HEK293 (cell line): Measurements from ENCODE around the gene VWF.

Experiments
- CTCF ChIA-PET: fragments of 350-600 bp; formaldehyde crosslinking; extraction: SDS; loops from one replicate; lab custom pipeline; 2021; ENCODE audit warnings: antibody characterized with exemption; lab: Yijun Ruan, JAX
- POLR2A ChIA-PET: fragments of 300-600 bp; formaldehyde crosslinking; extraction: SDS; loops from one replicate; lab custom pipeline; 2020; ENCODE audit warnings: antibody characterized with exemption, inconsistent platforms; lab: Yijun Ruan, JAX
- H3K27ac ChIP-seq: fragments of 200-500 bp; sonication (Bioruptor generic); 2 replicates; pipeline ENCODE4 v1.5.1; 2014; ENCODE audit warnings: low read depth, low read length, control low read depth, inconsistent platforms; ENCODE audit errors: extremely low read depth
- H3K36me3 ChIP-seq, 2 experiments: fragments of 200-500 bp in 1 of 2; sonication (Bioruptor generic) in 1 of 2; 1 replicate in 1 of 2; 2 replicates in 1 of 2; pipeline ENCODE4 v1.5.1; 2014 to 2017; ENCODE audit warnings: inconsistent platforms in 2 of 2, low read length in 2 of 2; ENCODE audit not compliant: control insufficient read depth in 2 of 2, insufficient read depth in 1 of 2
- H3K4me1 ChIP-seq: fragments of 200-500 bp; sonication (Bioruptor generic); 2 replicates; pipeline ENCODE4 v1.5.1; 2014; ENCODE audit warnings: mild to moderate bottlenecking, low read length, inconsistent platforms; ENCODE audit not compliant: control insufficient read depth, insufficient read depth
- H3K4me3 ChIP-seq: 2 replicates; pipeline ENCODE4 v1.5.1; 2011; ENCODE audit warnings: low read depth, mild to moderate bottlenecking, control low read depth, low read length, moderate library complexity
- H3K9me3 ChIP-seq: fragments of 200-500 bp; sonication (Bioruptor generic); 2 replicates; pipeline ENCODE4 v1.5.1; 2014; ENCODE audit warnings: low read depth, low read length, inconsistent platforms; ENCODE audit not compliant: control insufficient read depth, insufficient read depth
- BCL11B ChIP-seq: fragments of 450-650 bp; formaldehyde crosslinking; IDR thresholded peaks from 2 replicates; pipeline ENCODE4 v1.5.1; 2016; ENCODE audit warnings: low read depth, missing biosample characterization, missing genetic modification characterization
- KLF9 ChIP-seq: fragments of 450-650 bp; formaldehyde crosslinking; IDR thresholded peaks from 2 replicates; pipeline ENCODE4 v1.5.1; 2016; ENCODE audit warnings: missing biosample characterization, missing genetic modification characterization, low read depth
- SCRT2 ChIP-seq: fragments of 450-650 bp; formaldehyde crosslinking; IDR thresholded peaks from 2 replicates; pipeline ENCODE4 v1.5.1; 2016; ENCODE audit warnings: missing biosample characterization, missing genetic modification characterization
- SP3 ChIP-seq: fragments of 450-650 bp; formaldehyde crosslinking; IDR thresholded peaks from 2 replicates; pipeline ENCODE4 v1.5.1; 2016; ENCODE audit warnings: missing biosample characterization, missing genetic modification characterization
- ZBTB17 ChIP-seq: fragments of 450-650 bp; formaldehyde crosslinking; IDR thresholded peaks from 2 replicates; pipeline ENCODE4 v1.5.1; 2016; ENCODE audit warnings: missing biosample characterization, missing genetic modification characterization
- ZFHX2 ChIP-seq: fragments of 450-650 bp; formaldehyde crosslinking; conservative IDR thresholded peaks from 2 replicates; pipeline ENCODE4 v1.5.1; 2016; ENCODE audit warnings: missing biosample characterization, missing genetic modification characterization
- ZNF10 ChIP-seq: fragments of 450-650 bp; formaldehyde crosslinking; IDR thresholded peaks from 2 replicates; pipeline ENCODE4 v1.5.1; 2017; ENCODE audit warnings: missing biosample characterization, missing genetic modification characterization
- ZNF155 ChIP-seq: fragments of 450-650 bp; formaldehyde crosslinking; IDR thresholded peaks from 2 replicates; pipeline ENCODE4 v1.5.1; 2016; ENCODE audit warnings: missing biosample characterization, missing genetic modification characterization
- ZNF292 ChIP-seq: fragments of 450-650 bp; formaldehyde crosslinking; IDR thresholded peaks from 2 replicates; pipeline ENCODE4 v1.5.1; 2016; ENCODE audit warnings: low read depth, missing biosample characterization, missing genetic modification characterization, borderline replicate concordance
- ZNF350 ChIP-seq: fragments of 450-650 bp; formaldehyde crosslinking; IDR thresholded peaks from 2 replicates; pipeline ENCODE4 v1.5.0; 2017; ENCODE audit warnings: missing biosample characterization, mild to moderate bottlenecking, missing genetic modification characterization
- ZNF37A ChIP-seq: fragments of 450-650 bp; IDR thresholded peaks from 2 replicates; pipeline ENCODE4 v1.5.1; 2018; ENCODE audit warnings: missing biosample characterization, missing genetic modification characterization
- ZNF391 ChIP-seq: fragments of 450-650 bp; formaldehyde crosslinking; IDR thresholded peaks from 2 replicates; pipeline ENCODE4 v1.5.1; 2016; ENCODE audit warnings: low read depth, missing biosample characterization, missing genetic modification characterization, borderline replicate concordance
- ZNF548 ChIP-seq: fragments of 450-650 bp; formaldehyde crosslinking; IDR thresholded peaks from 2 replicates; pipeline ENCODE4 v1.5.1; 2016; ENCODE audit warnings: missing biosample characterization, missing genetic modification characterization
- ZNF560 ChIP-seq: fragments of 450-650 bp; formaldehyde crosslinking; IDR thresholded peaks from 2 replicates; pipeline ENCODE4 v1.5.1; 2017; ENCODE audit warnings: missing biosample characterization, missing genetic modification characterization, borderline replicate concordance
- ZNF585B ChIP-seq: fragments of 450-650 bp; formaldehyde crosslinking; IDR thresholded peaks from 2 replicates; pipeline ENCODE4 v1.5.1; 2016; ENCODE audit warnings: missing biosample characterization, missing genetic modification characterization
- ZNF621 ChIP-seq: fragments of 450-650 bp; formaldehyde crosslinking; IDR thresholded peaks from 2 replicates; pipeline ENCODE4 v1.5.1; 2017; ENCODE audit warnings: missing biosample characterization, missing genetic modification characterization
- ZNF623 ChIP-seq: fragments of 450-650 bp; formaldehyde crosslinking; IDR thresholded peaks from 2 replicates; pipeline ENCODE4 v1.5.1; 2016; ENCODE audit warnings: missing biosample characterization, missing genetic modification characterization
- ZNF76 ChIP-seq: fragments of 450-650 bp; formaldehyde crosslinking; IDR thresholded peaks from 2 replicates; pipeline ENCODE4; 2016; ENCODE audit warnings: low read depth, missing biosample characterization, missing genetic modification characterization, borderline replicate concordance
- ZNF792 ChIP-seq: fragments of 450-650 bp; formaldehyde crosslinking; IDR thresholded peaks from 2 replicates; pipeline ENCODE4 v1.5.1; 2016; ENCODE audit warnings: missing biosample characterization, missing genetic modification characterization
- ZXDB ChIP-seq: fragments of 450-650 bp; formaldehyde crosslinking; IDR thresholded peaks from 2 replicates; pipeline ENCODE4 v1.5.1; 2016; ENCODE audit warnings: missing biosample characterization, missing genetic modification characterization
- TF ChIP-seq, protein P1 (sequence below): IDR thresholded peaks from 2 replicates; pipeline ENCODE4 v1.6.1; 2011; ENCODE audit warnings: mild to moderate bottlenecking, low read depth, low read length, borderline replicate concordance
- TF ChIP-seq, protein P2 (sequence below): fragments of 450-650 bp; formaldehyde crosslinking; IDR thresholded peaks from 2 replicates; pipeline ENCODE4 v1.5.1; 2017; ENCODE audit warnings: missing biosample characterization, missing genetic modification characterization
- TF ChIP-seq, protein P3 (sequence below): fragments of 450-650 bp; formaldehyde crosslinking; IDR thresholded peaks from 2 replicates; pipeline ENCODE4 v1.5.1; 2016; ENCODE audit warnings: missing biosample characterization, missing genetic modification characterization
- TF ChIP-seq, protein P4 (sequence below): fragments of 450-650 bp; formaldehyde crosslinking; IDR thresholded peaks from 2 replicates; pipeline ENCODE4 v1.5.1; 2016; ENCODE audit warnings: missing biosample characterization, missing genetic modification characterization
- TF ChIP-seq, protein P5 (sequence below): fragments of 450-650 bp; formaldehyde crosslinking; IDR thresholded peaks from 2 replicates; pipeline ENCODE4 v1.5.1; 2016; ENCODE audit warnings: missing biosample characterization, missing genetic modification characterization

Gene VWF

DNA sequence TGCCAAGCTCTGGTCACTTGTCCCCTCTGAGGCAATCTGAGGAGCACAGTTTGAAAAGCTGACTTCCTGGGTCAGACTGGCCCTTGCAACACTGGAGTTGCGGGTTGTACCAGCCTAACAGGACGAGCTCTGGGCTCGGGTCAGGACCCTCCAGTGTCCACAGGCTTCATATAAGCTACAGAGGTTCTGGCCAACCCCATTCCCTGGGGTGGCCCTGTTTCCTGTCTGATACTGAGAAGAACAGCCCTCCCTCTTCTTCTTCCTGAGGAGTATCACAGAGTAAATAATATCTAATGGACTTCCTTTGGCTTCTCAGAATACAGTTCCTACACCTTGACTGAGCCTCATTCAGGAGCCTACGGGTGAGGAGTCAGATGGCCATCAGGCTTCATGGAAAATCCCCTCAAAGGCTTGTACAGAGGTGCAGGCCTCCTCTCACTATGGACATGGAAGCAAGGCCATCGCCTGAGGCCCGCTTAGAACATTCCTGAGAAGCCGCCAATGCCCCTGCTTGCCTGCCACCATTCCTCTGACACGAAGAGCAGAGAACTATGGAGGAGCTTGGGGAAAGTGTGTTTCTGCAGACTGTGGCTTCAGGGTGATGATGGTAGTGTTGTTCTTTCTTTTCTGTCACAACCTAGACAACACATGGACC lies 150.9 kb downstream of the VWF start (continued):
- TF ChIP-seq, protein P1, sequence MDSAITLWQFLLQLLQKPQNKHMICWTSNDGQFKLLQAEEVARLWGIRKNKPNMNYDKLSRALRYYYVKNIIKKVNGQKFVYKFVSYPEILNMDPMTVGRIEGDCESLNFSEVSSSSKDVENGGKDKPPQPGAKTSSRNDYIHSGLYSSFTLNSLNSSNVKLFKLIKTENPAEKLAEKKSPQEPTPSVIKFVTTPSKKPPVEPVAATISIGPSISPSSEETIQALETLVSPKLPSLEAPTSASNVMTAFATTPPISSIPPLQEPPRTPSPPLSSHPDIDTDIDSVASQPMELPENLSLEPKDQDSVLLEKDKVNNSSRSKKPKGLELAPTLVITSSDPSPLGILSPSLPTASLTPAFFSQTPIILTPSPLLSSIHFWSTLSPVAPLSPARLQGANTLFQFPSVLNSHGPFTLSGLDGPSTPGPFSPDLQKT = no peak

DNA sequence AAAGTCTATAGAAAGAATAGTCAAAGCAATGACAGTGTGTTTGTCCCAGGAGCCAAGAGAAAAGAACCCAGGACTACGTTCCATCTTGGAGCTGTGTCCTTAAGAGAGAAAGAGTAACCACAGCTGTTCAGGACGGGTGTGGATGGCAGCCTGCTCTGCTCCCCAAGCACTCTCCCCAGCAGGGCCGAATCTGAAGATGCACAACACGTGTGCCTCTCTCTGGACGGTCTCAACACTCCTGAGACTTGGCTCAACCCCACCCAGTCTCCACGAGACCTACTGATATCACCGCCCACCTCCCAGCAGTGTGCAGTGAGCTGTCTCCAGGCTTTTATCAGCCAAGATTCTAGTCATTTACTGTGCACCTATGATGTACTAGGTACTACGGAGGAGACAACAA lies 152.1 kb downstream of the VWF start:
- no peak overlapping the region for H3K27ac ChIP-seq
- POLR2A ChIA-PET = no interaction called here
- TF ChIP-seq, protein P2, sequence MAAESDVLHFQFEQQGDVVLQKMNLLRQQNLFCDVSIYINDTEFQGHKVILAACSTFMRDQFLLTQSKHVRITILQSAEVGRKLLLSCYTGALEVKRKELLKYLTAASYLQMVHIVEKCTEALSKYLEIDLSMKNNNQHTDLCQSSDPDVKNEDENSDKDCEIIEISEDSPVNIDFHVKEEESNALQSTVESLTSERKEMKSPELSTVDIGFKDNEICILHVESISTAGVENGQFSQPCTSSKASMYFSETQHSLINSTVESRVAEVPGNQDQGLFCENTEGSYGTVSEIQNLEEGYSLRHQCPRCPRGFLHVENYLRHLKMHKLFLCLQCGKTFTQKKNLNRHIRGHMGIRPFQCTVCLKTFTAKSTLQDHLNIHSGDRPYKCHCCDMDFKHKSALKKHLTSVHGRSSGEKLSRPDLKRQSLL (tag by site-specific recombination) = no peak
- no peak for TF ChIP-seq BCL11B (tag by site-specific recombination)
- no peak for TF ChIP-seq ZNF37A
- TF ChIP-seq, protein P3, sequence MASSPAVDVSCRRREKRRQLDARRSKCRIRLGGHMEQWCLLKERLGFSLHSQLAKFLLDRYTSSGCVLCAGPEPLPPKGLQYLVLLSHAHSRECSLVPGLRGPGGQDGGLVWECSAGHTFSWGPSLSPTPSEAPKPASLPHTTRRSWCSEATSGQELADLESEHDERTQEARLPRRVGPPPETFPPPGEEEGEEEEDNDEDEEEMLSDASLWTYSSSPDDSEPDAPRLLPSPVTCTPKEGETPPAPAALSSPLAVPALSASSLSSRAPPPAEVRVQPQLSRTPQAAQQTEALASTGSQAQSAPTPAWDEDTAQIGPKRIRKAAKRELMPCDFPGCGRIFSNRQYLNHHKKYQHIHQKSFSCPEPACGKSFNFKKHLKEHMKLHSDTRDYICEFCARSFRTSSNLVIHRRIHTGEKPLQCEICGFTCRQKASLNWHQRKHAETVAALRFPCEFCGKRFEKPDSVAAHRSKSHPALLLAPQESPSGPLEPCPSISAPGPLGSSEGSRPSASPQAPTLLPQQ = no peak
- TF ChIP-seq ZFHX2 (tag by site-specific recombination) = no peak
- no peak for TF ChIP-seq ZNF585B (tag by site-specific recombination)
- TF ChIP-seq SCRT2 = no peak
- no peak for TF ChIP-seq ZXDB
- no peak for TF ChIP-seq ZNF792 (tag by site-specific recombination)
- TF ChIP-seq ZBTB17 (tag by site-specific recombination) = no peak
- TF ChIP-seq, all 188 proteins: peak for 0
- no peak overlapping the region for H3K4me3 ChIP-seq
- no peaks in the 10 kb centered on the region for H3K9me3 ChIP-seq
- H3K4me1 ChIP-seq = no peaks in the 10 kb centered on the region
- no peaks in the 10 kb centered on the region for H3K36me3 ChIP-seq
- CTCF ChIA-PET = interaction anchor here (0.6 to 1.5 kb wide), 7 partner anchors 9 to 454 kb away, joined by 3 to 5 read pairs (median 4); no protein-coding TSS in a partner anchor

DNA sequence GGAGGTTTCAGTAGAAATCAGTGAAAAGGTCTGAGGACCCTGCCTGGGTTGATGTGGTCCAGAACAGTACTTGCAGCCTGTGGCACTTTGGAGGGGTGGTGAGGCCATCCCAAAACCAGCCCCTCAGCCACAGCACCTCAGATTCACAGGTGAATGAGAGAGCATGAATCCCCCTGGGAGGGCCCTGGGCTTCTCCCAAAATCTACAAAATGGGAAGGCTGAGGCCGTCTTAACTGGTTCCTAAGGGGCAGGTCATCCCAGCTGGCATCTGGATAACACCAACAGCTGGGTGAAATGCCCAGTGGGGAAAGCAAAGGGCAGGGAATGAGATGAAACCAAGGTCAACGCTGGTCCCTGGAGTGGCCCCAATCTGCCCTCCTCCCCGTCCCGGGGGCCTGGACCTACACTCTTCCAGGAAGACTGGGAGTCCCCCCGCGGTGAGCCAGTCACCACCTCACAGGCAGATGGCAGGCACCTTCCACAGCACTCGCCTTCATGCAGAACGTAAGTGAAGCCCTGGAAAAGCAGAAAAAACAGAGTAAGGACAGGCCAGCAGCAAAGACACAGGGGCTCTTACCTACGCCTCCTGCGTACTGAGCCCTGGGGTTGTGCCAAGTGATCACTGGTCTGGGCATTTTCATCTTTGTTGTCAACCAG lies 153.1 kb downstream of the VWF start:
- ChIA-PET CTCF (interaction anchor here (0.6 to 1.4 kb wide), 3 partner anchors 8 to 98 kb away, joined by 3 to 5 read pairs (median 5); no protein-coding TSS in a partner anchor), POLR2A (no interaction called here)
- no peak overlapping the region for H3K4me3 ChIP-seq
- TF ChIP-seq ZNF391 (tag by site-specific recombination) (no peak), ZNF350 (tag by site-specific recombination) (no peak), ZNF155 (tag by site-specific recombination) (no peak), ZNF560 (tag by site-specific recombination) (no peak), ZNF621 (tag by site-specific recombination) (no peak), SP3 (no peak), ZNF292 (no peak), ZNF10 (tag by site-specific recombination) (no peak), ZNF623 (tag by site-specific recombination) (no peak), KLF9 (tag by site-specific recombination) (no peak), ZNF548 (no peak), ZNF76 (tag by site-specific recombination) (no peak)
- TF ChIP-seq, protein P4, sequence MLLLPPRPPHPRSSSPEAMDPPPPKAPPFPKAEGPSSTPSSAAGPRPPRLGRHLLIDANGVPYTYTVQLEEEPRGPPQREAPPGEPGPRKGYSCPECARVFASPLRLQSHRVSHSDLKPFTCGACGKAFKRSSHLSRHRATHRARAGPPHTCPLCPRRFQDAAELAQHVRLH (tag by site-specific recombination) = no peak
- TF ChIP-seq, protein P5, sequence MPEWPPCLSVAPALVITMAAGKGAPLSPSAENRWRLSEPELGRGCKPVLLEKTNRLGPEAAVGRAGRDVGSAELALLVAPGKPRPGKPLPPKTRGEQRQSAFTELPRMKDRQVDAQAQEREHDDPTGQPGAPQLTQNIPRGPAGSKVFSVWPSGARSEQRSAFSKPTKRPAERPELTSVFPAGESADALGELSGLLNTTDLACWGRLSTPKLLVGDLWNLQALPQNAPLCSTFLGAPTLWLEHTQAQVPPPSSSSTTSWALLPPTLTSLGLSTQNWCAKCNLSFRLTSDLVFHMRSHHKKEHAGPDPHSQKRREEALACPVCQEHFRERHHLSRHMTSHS (tag by site-specific recombination) = no peak
- no peaks in the 10 kb centered on the region for H3K4me1 ChIP-seq
- H3K27ac ChIP-seq = no peak overlapping the region
- H3K9me3 ChIP-seq = no peaks in the 10 kb centered on the region
- H3K36me3 ChIP-seq = no peaks in the 10 kb centered on the region
